Ureter (tissue), 1 donor: ENCODE data around the gene CBL. TPM values are rescaled to one million over a fixed set of nuclear protein-coding genes. Genes with fewer than 3 reads are reported as not detected.

Experiments used
- DNase-seq: peaks from one replicate; pipeline ENCODE4 v3.0.0-alpha.2; 2020; ENCODE audit warnings: low spot score
- total RNA-seq: library from RNA; stranded (reverse); gene quantifications from one replicate; pipeline ENCODE4 v1.2.4, GENCODE V29; 2023
- donor health status: DM: yes; HTN: yes; CAD: no.

CBL gene
- total RNA-seq, 1 donor from 2014 or later: 17.9 TPM

DNA sequence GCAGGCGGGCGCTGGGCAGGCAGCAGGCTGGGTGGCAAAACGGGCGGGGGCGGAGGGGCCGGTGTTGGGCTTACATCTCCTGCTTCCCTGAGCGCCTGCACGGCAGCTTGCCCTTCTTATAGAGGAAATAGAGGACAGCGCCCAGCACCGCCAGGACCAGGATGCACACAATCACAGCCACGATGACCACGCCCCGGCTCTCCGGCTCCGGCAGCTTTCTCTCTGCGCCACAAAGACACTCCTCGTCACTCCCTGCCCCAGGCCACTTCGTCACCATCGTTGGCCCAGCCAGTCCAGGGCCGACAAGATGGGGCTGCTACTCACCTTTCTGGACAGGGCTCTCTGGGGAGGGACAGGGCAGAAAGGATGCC, 104.5 kb downstream of the CBL start:
- DNase-seq: no peak

- DNase-seq: no peak
Observed at GRCh38 chr11:119314726-119315125, 108.6 kb downstream of the CBL start.

GRCh38 chr11:119315131-119316015, 109.2 kb downstream of the CBL start:
- DNase-seq: no peak

GRCh38 chr11:119316016-119316728, 110.0 kb downstream of the CBL start:
- no peak for DNase-seq

DNA sequence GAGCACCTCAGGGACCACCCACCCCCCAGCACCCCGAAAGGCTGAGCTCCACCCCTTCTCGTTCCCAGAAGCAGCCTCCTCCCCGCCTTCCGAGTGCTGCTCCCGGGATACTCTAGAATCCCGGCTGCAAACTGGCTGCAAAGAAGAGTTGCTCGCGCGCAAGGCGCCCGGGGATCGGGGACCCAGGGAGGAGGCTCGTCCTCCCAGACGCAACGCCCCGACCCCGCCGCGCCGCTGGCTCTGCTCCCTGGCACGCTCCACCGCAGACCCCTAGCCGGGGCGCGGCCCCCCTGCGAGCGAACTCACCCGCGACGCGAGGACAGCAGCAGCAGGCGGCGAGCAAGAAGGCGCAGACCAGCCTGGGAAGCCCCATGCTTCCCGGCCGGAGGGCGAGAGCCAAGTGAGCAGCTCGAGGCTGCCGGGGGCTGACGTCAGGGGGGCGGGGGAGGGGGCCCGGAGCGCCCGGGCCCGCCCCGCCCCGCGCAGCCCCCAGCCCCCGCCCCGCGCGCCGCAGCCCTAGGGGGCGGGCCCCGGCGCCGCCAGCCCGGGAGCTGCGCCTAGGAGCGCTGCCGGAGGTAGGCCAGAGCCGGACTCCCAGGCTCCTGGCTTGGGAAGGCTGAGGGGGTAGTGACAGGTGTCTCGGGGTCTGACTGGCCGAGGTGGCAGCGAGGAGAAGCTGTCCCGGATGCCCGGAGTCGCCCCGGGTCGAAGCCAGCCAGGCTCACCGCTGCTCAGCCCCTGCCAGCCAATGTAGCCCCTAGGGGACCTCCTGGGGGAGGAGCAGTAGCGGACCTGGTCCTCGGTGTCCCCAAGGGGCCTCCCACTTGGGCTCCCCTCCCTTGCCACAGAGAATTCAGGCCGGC, 110.8 kb downstream of the CBL start, which contains the start of gene MCAM:
MCAM (minus strand) TSS at position 402 of the 863 bp plus-strand sequence; CDS start at position 373, 29 bp downstream.
- no peak for DNase-seq

DNA sequence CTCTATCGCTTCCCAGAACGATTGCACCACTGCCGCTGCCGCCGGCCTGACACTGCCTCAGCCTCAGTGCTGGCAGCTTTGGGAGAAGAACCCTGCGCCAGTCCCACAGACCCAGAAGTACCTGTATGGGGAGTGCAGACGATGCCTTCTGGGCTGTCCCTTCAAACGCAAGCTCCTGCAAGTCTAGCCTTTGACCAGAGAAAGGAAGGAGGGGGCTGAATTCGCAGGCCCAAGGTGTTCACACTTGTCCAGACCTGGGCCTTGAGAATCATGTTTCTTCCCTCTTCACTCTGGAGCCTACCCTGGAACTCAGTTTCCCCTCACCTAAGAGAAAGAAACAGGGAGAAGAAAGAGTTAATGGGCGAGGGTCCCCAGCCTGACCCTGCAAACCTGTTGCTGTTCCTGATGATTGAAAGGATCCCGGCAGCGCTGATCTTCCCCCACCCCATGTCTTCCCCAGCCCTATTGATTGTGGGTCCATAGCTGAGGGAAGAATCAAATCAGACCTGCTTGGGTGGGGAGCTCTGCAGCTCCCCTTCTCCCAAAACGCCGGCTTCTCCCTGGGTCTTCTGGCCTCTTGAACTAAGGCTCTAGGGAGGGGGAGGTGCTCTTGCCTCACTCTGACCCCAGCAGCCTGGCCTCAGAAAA, 111.6 kb downstream of the CBL start:
- DNase-seq: no peak

- no peak for DNase-seq
Observed at GRCh38 chr11:119318240-119319135, 112.3 kb downstream of the CBL start.

- DNase-seq: no peak
Observed at GRCh38 chr11:119319136-119319699, 113.1 kb downstream of the CBL start.

DNA sequence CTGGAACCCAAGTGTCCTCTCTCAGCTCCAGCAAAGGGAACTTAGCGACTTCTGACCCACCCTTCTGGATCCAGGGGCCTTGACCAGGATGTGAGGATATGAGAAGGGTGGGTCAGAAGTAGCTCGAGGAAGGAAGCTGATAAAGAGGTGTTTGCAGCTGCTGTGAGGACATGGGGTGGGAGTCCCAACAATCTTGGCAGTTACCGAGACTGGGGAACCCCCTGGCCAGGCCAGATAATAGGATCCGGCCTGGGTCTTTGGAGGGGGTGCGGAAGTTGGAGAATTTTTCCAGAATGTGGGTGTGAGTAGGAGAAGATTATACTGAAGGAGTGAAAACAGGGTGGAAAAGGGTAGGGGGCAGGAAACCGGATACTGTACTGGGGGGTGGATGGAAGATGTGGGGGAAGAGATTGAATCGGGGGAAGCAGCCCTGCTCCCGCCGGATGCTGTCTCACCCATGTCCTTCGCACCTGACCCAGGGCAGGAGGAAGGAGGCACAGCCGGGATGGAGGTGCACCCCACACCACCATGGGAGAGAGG, 113.6 kb downstream of the CBL start:
- DNase-seq: no peak

GRCh38 chr11:119320240-119320775, 114.2 kb downstream of the CBL start:
- DNase-seq: no peak

DNA sequence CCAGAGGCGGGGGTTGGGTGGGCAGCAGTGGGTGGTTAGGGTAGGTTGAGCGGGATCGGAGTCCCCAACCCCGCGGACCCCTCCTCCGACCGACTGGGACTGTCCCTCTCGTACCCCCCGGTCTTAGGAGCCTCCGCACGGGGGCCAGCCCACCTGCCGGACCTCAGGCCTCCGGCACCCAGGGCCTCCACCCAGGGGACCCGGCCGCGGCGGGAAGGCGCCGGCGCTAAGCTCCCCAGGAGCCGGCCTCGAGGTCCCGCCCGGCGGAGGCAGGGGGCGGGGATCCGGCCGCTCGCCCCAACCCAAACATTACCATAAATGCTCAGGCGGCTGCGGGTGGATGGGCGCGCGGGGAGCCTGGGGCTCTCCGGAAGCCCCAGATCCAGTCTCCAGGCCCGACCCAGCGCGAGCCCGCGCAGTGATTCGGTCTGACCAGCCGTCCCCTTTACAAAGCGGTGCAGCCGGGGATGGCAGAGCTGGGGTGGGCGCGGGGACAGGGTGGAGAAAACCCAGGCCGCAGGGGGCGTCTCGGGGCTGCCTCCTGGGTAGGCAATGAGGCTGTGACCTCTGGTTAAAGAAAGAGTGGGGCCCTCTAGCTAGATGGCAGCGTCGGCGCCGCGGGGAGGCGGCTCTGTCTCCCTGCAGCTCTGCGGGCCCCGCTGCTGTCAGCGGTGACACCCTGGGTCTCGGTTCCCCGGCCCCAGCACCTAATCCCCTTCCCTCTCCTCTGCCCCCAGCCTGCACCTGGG, 114.8 kb downstream of the CBL start:
- DNase-seq: no peak

DNA sequence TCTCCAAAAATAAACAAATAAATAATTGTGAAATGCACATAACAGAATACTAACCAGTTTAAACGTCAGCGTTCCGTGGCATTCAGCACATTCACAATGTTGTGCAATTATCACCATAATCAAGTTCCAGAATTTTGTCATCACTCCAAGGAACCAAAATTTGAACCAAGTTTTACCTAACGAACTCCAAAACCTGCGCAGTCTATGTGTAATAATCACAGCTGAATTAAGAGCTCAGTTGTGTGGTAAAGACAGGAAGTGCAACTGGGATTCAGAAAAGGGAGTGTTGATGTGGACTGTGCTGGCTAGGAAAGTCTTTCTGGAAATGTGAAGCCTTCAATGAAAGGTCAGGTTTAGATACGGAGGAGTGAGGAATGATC, 116.2 kb downstream of the CBL start:
- no peak for DNase-seq

GRCh38 chr11:119322921-119323531, 116.9 kb downstream of the CBL start:
- no peak for DNase-seq

GRCh38 chr11:119323532-119324033, 117.4 kb downstream of the CBL start:
- DNase-seq: no peak

- no peak for DNase-seq
Observed at GRCh38 chr11:119324189-119324588, 118.0 kb downstream of the CBL start.

- no peak for DNase-seq
Observed at GRCh38 chr11:119329320-119329719, 123.2 kb downstream of the CBL start.

- no peak for DNase-seq
Observed at GRCh38 chr11:119330237-119330636, 124.1 kb downstream of the CBL start.

GRCh38 chr11:119332111-119332765, 126.1 kb downstream of the CBL start:
- DNase-seq: no peak
